Hematopoietic multipotent progenitor cell treated with erythropoietin and hydrocortisone succinate and interleukin-3 and kit ligand, for 6 days (in vitro differentiated cells): ENCODE measurements around the gene ARHGAP44.
A peak's percentile ranks its signal among the peaks of the same experiment; 100 is the strongest.

Experiments used
- DNase-seq: peaks from one replicate; pipeline ENCODE4 v3.0.0-alpha.2; 2015

ARHGAP44 gene

GRCh38 chr17:12789481-12790248, at the start of gene ARHGAP44:
ARHGAP44 (plus strand) TSS chr17:12789498; CDS start chr17:12789839, 341 bp downstream.
- DNase-seq = peak; percentile 10

GRCh38 chr17:12739500-12739899, 49.8 kb upstream of the ARHGAP44 start:
- no peak for DNase-seq

- no peak for DNase-seq
These were observed 46.3 kb upstream of the ARHGAP44 start for GRCh38 chr17:12743046-12743445.

- DNase-seq = no peak
These were observed 45.0 kb upstream of the ARHGAP44 start for GRCh38 chr17:12744298-12744697.

GRCh38 chr17:12744786-12745185, 44.5 kb upstream of the ARHGAP44 start:
- no peak for DNase-seq

- DNase-seq = no peak
These were observed 43.8 kb upstream of the ARHGAP44 start for GRCh38 chr17:12745486-12745885.

GRCh38 chr17:12756786-12757185, 32.5 kb upstream of the ARHGAP44 start:
- no peak for DNase-seq

GRCh38 chr17:12759090-12759489, 30.2 kb upstream of the ARHGAP44 start:
- DNase-seq = no peak

- DNase-seq = no peak
These were observed 23.8 kb upstream of the ARHGAP44 start for GRCh38 chr17:12765548-12765947.

GRCh38 chr17:12768255-12768654, 21.0 kb upstream of the ARHGAP44 start:
- no peak for DNase-seq

GRCh38 chr17:12769981-12770380, 19.3 kb upstream of the ARHGAP44 start:
- no peak for DNase-seq

GRCh38 chr17:12773153-12773552, 16.1 kb upstream of the ARHGAP44 start:
- no peak for DNase-seq

- peak; percentile 46 for DNase-seq
These were observed 220 bp upstream of the ARHGAP44 start for GRCh38 chr17:12789075-12789480.

- no peak for DNase-seq
These were observed 1.2 kb downstream of the ARHGAP44 start for GRCh38 chr17:12790249-12791106.

- no peak for DNase-seq
These were observed 5.7 kb downstream of the ARHGAP44 start for GRCh38 chr17:12794919-12795532.

- no peak for DNase-seq
These were observed 11.6 kb downstream of the ARHGAP44 start for GRCh38 chr17:12800855-12801365.

GRCh38 chr17:12806630-12807029, 17.3 kb downstream of the ARHGAP44 start:
- DNase-seq = no peak

- no peak for DNase-seq
These were observed 19.4 kb downstream of the ARHGAP44 start for GRCh38 chr17:12808723-12809122.

- no peak for DNase-seq
These were observed 23.6 kb downstream of the ARHGAP44 start for GRCh38 chr17:12812877-12813276.

- DNase-seq = no peak
These were observed 24.4 kb downstream of the ARHGAP44 start for GRCh38 chr17:12813664-12814063.

GRCh38 chr17:12814718-12815117, 25.4 kb downstream of the ARHGAP44 start:
- DNase-seq = no peak

- DNase-seq = no peak
These were observed 26.4 kb downstream of the ARHGAP44 start for GRCh38 chr17:12815642-12816141.

GRCh38 chr17:12821376-12821940, 32.2 kb downstream of the ARHGAP44 start:
- DNase-seq = no peak
